Measurements from ENCODE around the gene CREBRF.
"Not testable (repeated sequence)": the region's sequence is repeated elsewhere in the genome, so short reads cannot be mapped to it uniquely, and the experiment has no call there.

GRCh38 chr5:173154619-173155018 is 98.5 kb downstream of the CREBRF start:
- not testable (repeated sequence) for TF ChIP-seq EZH2phosphoT487 (IDR thresholded peaks at IDR 0.05; ENCODE audit: insufficient read depth, low read depth); EZH2 (IDR thresholded peaks at IDR 0.05; ENCODE audit: insufficient read depth, poor library complexity, severe bottlenecking)

All from GM23248 (cell line).